Fibroblast of the aortic adventitia (primary cell): ENCODE measurements around the gene CBARP. TPM values are rescaled to one million over a fixed set of nuclear protein-coding genes. Genes with fewer than 3 reads are reported as not detected.

ENCODE experiments used
- DNase-seq: peaks from one replicate; pipeline ENCODE4 v3.0.0-alpha.2; 2010; ENCODE audit warnings: low read depth
- H3K4me3 ChIP-seq: 2 replicates; pipeline ENCODE4 v1.5.1; 2011; ENCODE audit warnings: low read depth, mild to moderate bottlenecking, control low read depth, low read length, moderate library complexity
- total RNA-seq: library from RNA; depleted of rRNA; stranded (reverse); fragments of >200 nt; gene quantifications from 2 replicates; pipeline ENCODE4 v1.2.3, GENCODE V29; 2012; ENCODE audit warnings: low replicate concordance
- TF ChIP-seq, protein P1 (sequence below): IDR thresholded peaks from 2 replicates; pipeline ENCODE4 v1.5.1; 2011; ENCODE audit warnings: mild to moderate bottlenecking, low read length, control low read depth, inconsistent platforms; ENCODE audit not compliant: insufficient read depth

Gene CBARP
- total RNA-seq, 1 donor = 3.1 TPM

DNA sequence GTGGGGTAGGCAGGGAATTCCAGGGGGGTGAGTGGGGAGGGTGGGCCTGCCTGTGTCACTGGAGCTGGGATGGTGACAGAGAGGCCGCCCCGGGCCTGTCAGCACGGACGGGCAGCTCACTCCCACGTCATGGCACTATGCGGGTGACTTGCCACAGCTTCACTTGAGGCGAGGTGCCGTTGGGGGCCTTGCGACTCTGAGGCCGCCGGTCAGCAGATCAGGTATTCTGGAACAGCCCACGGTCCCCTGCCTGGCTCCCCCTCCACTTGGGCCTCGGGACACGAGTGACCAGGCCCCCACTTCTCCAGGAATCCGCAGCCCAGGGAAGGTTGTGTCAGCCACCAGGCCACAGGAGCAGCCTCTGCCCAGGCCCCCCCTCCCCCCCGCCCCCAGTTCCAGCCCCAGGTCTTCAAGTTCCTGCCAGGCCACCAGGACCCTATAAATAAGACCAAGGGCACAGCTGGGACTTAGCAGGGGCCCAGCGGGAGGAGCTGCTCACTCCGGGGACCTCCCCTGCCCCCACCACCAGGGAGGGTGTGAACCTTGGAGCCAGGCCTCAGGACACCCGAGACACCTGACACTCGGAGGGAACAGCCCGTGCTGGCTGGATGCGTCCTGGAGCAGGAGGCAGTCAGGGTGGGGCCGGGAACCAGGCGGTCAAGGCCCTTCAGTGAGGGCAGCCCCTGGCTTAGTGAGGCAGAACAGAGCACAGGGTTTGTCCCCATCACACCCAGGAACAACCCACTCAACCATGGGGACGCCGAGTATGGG is 7.9 kb upstream of the CBARP start:
- H3K4me3 ChIP-seq = no peak overlapping the region
- no peak for DNase-seq
- TF ChIP-seq, protein P1, sequence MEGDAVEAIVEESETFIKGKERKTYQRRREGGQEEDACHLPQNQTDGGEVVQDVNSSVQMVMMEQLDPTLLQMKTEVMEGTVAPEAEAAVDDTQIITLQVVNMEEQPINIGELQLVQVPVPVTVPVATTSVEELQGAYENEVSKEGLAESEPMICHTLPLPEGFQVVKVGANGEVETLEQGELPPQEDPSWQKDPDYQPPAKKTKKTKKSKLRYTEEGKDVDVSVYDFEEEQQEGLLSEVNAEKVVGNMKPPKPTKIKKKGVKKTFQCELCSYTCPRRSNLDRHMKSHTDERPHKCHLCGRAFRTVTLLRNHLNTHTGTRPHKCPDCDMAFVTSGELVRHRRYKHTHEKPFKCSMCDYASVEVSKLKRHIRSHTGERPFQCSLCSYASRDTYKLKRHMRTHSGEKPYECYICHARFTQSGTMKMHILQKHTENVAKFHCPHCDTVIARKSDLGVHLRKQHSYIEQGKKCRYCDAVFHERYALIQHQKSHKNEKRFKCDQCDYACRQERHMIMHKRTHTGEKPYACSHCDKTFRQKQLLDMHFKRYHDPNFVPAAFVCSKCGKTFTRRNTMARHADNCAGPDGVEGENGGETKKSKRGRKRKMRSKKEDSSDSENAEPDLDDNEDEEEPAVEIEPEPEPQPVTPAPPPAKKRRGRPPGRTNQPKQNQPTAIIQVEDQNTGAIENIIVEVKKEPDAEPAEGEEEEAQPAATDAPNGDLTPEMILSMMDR = no peak

DNA sequence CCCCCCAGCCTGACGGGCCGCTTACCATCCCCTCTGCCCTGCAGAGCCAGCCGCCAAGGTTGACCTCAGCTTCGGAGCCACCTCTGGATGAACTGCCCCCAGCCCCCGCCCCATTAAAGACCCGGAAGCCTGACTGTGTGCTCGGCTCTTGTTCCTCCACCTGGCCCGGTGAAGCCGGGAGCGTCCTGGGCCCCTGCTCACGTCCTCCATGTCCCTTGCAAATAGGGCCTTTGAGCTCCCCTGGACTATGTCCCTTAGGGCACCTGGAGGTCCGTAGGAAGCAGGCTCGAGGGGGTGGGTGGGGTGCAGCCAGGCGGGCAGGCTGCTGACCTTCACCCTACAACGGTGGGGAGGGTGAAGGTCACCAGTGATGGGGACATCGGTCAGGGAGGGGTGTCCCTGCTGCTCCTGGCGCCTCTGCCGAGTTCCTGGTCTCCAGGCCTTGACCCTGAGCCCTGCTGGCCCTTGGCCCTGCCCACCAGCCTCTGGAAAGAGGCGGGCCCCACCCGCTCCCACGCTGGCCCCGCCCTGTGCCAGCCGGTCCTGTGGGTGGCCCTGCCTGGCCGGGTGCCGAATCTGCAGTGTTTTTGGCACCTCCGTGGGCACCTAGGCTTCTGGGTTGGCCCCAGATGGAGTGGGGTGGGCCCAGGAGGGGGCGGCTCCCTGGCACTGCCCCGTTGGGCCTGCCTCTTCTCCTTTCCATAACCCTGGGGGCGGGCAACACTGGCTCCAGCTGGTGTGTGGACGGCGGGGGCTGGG is 7.1 kb upstream of the CBARP start:
- DNase-seq = no peak
- peak overlapping the region; percentile 37 for H3K4me3 ChIP-seq
- TF ChIP-seq, protein P1 = no peak

- TF ChIP-seq, protein P1 = peak; percentile 95
- peak; percentile 85 for DNase-seq
- H3K4me3 ChIP-seq = peak overlapping the region; percentile 37
Observed at GRCh38 chr19:1243768-1244692, 6.2 kb upstream of the CBARP start.

DNA sequence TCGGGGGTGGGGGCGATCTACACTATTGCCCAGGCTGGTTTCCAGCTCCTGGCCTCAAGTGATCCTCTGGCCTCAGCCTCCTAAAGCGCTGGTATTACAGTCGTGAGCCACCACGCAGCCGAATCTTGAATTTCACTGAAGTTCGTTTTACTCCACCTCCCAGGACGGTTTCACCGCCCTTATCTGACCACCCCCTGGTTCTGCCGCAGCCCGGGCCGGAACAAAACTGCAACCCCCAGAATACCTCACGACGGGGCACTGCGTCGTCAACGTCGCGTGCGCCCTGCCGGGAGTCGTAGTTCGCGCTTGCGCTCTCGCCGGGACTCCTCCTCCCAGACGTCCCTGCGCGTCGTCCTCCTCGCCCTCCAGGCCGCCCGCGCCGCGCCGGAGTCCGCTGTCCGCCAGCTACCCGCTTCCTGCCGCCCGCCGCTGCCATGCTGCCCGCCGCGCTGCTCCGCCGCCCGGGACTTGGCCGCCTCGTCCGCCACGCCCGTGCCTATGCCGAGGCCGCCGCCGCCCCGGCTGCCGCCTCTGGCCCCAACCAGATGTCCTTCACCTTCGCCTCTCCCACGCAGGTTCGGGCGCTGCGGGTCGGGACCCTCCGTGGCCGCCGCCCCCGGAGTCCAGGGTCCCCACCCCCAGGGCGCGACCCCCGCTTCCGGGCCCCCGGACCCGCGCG is 3.8 kb upstream of the CBARP start, which contains the start of gene ATP5F1D:
Gene ATP5F1D, plus strand, starts transcription at position 335 of the 679 bp plus-strand sequence. Its CDS starts 100 bp downstream, at position 435.
- TF ChIP-seq, protein P1 = no peak
- H3K4me3 ChIP-seq = peak within 1 kb of the TSS; percentile 79
- DNase-seq = peak; percentile 94

GRCh38 chr19:1240925-1241324 is 3.1 kb upstream of the CBARP start:
- H3K4me3 ChIP-seq = peak overlapping the region; percentile 18
- DNase-seq = no peak
- TF ChIP-seq, protein P1 = no peak
